H9 (cell line): ENCODE results near the gene GALNT5. TPM values are rescaled to one million over a fixed set of nuclear protein-coding genes. Genes with fewer than 3 reads are reported as not detected.

Experiments
- DNase-seq: peaks from one replicate; pipeline ENCODE4 v3.0.0-alpha.2; 2017
- H2AFZ ChIP-seq: one replicate; pipeline ENCODE4 v1.6.1; 2013; ENCODE audit warnings: mild to moderate bottlenecking, low read length, control low read depth, moderate library complexity
- H2AK5ac ChIP-seq: 2 replicates; pipeline ENCODE4 v1.6.1; 2013; ENCODE audit warnings: low read length, control low read depth, mixed read lengths; ENCODE audit not compliant: insufficient read length
- H2BK120ac ChIP-seq: one replicate; pipeline ENCODE4 v1.6.1; 2013; ENCODE audit warnings: low read depth, mild to moderate bottlenecking, low read length, control low read depth, inconsistent platforms; ENCODE audit not compliant: poor library complexity, severe bottlenecking
- H2BK12ac ChIP-seq: 2 replicates; pipeline ENCODE4 v1.6.1; 2013; ENCODE audit warnings: low read length, control low read depth, mixed read lengths, low read depth; ENCODE audit not compliant: insufficient read length
- H2BK15ac ChIP-seq: 2 replicates; pipeline ENCODE4 v1.6.1; 2013; ENCODE audit warnings: low read depth, low read length, control low read depth
- H2BK20ac ChIP-seq: one replicate; pipeline ENCODE4 v1.6.1; 2013; ENCODE audit warnings: low read depth, mild to moderate bottlenecking, low read length, control low read depth, inconsistent platforms; ENCODE audit not compliant: poor library complexity, severe bottlenecking
- H2BK5ac ChIP-seq: 2 replicates; pipeline ENCODE4 v1.6.1; 2013; ENCODE audit warnings: low read length, control low read depth, mixed read lengths; ENCODE audit not compliant: insufficient read length
- H3K14ac ChIP-seq: 2 replicates; pipeline ENCODE4 v1.6.1; 2013; ENCODE audit warnings: low read length, control low read depth; ENCODE audit not compliant: insufficient read depth
- H3K18ac ChIP-seq: 2 replicates; pipeline ENCODE4 v1.6.1; 2013; ENCODE audit warnings: low read depth, mild to moderate bottlenecking, mixed read lengths, low read length, control low read depth; ENCODE audit not compliant: insufficient read length
- H3K23ac ChIP-seq: 2 replicates; pipeline ENCODE4 v1.6.1; 2013; ENCODE audit warnings: low read length, control low read depth, mixed read lengths, low read depth; ENCODE audit not compliant: insufficient read length
- H3K23me2 ChIP-seq: 2 replicates; pipeline ENCODE4 v1.6.1; 2013; ENCODE audit warnings: low read depth, mild to moderate bottlenecking, mixed read lengths, low read length, control low read depth; ENCODE audit not compliant: insufficient read length, poor library complexity, severe bottlenecking
- H3K27ac ChIP-seq: 2 replicates; pipeline ENCODE4 v1.5.1; 2013; ENCODE audit warnings: low read length, control low read depth, mixed read lengths, low read depth; ENCODE audit not compliant: insufficient read length
- H3K27me3 ChIP-seq: 2 replicates; pipeline ENCODE4 v1.6.1; 2013; ENCODE audit warnings: low read length, control low read depth, inconsistent platforms; ENCODE audit not compliant: insufficient read depth
- H3K4ac ChIP-seq: 2 replicates; pipeline ENCODE4 v1.6.1; 2013; ENCODE audit warnings: low read depth, mild to moderate bottlenecking, control low read depth, inconsistent platforms, low read length, moderate library complexity
- H3K4me1 ChIP-seq: 2 replicates; pipeline ENCODE4 v1.6.1; 2013; ENCODE audit warnings: low read length, control low read depth, inconsistent platforms; ENCODE audit not compliant: insufficient read depth
- H3K4me2 ChIP-seq: 2 replicates; pipeline ENCODE4 v1.6.1; 2013; ENCODE audit warnings: low read length, control low read depth, mixed read lengths; ENCODE audit not compliant: insufficient read length, insufficient read depth
- H3K56ac ChIP-seq: 2 replicates; pipeline ENCODE4 v1.6.1; 2013; ENCODE audit warnings: low read depth, mild to moderate bottlenecking, mixed read lengths, low read length, control low read depth; ENCODE audit not compliant: insufficient read length
- H3K79me1 ChIP-seq: 2 replicates; pipeline ENCODE4 v1.6.1; 2013; ENCODE audit warnings: low read depth, mild to moderate bottlenecking, moderate library complexity, low read length, control low read depth, inconsistent platforms; ENCODE audit not compliant: insufficient read depth, poor library complexity, severe bottlenecking
- H3K79me2 ChIP-seq: 2 replicates; pipeline ENCODE4 v1.6.1; 2013; ENCODE audit warnings: low read length, control low read depth, inconsistent platforms; ENCODE audit not compliant: insufficient read depth
- H3K9ac ChIP-seq: 2 replicates; pipeline ENCODE4 v1.6.1; 2013; ENCODE audit warnings: low read length, control low read depth, mixed read lengths; ENCODE audit not compliant: insufficient read length; ENCODE audit errors: extremely low read depth
- H3K9me3 ChIP-seq: one replicate; pipeline ENCODE4 v1.6.1; 2013; ENCODE audit warnings: low read depth, low read length, inconsistent platforms; ENCODE audit not compliant: control insufficient read depth
- H3T11ph ChIP-seq: one replicate; pipeline ENCODE4 v1.6.1; 2013; ENCODE audit warnings: mild to moderate bottlenecking, low read length, control low read depth, inconsistent platforms
- H4K20me1 ChIP-seq: one replicate; pipeline ENCODE4 v1.6.1; 2013; ENCODE audit not compliant: control insufficient read depth, insufficient read length, insufficient read depth
- H4K5ac ChIP-seq: 2 replicates; pipeline ENCODE4 v1.6.1; 2013; ENCODE audit warnings: low read depth, mild to moderate bottlenecking, mixed read lengths, low read length, control low read depth; ENCODE audit not compliant: insufficient read length
- H4K8ac ChIP-seq: replicated peaks from 2 replicates; pipeline ENCODE4 v1.6.1; 2013; ENCODE audit warnings: low read length, control low read depth, mixed read lengths, low read depth; ENCODE audit not compliant: insufficient read length
- H4K91ac ChIP-seq: 2 replicates; pipeline ENCODE4 v1.6.1; 2013; ENCODE audit warnings: low read depth, mild to moderate bottlenecking, moderate library complexity, mixed read lengths, low read length, control low read depth; ENCODE audit not compliant: insufficient read length
- H3K27ac Mint-ChIP-seq, 3 experiments: 2 replicates in 2 of 3; 3 replicates in 1 of 3; pipeline ENCODE4 v1.8.0; 2020 to 2021; ENCODE audit warnings: mixed read lengths in 3 of 3, mild to moderate bottlenecking in 1 of 3, moderate library complexity in 1 of 3
- H3K27me3 Mint-ChIP-seq: 2 replicates; pipeline ENCODE4 v1.8.0; 2021; ENCODE audit warnings: low read depth, mild to moderate bottlenecking, moderate library complexity, mixed read lengths
- H3K36me3 Mint-ChIP-seq, 3 experiments: 2 replicates in 2 of 3; 3 replicates in 1 of 3; pipeline ENCODE4 v1.8.0; 2020 to 2021; ENCODE audit warnings: low read depth in 3 of 3, mixed read lengths in 3 of 3; ENCODE audit not compliant: insufficient read depth in 1 of 3
- H3K4me1 Mint-ChIP-seq, 2 experiments: 2 replicates each; pipeline ENCODE4 v1.8.0; 2020; ENCODE audit warnings: mixed read lengths in 2 of 2
- H3K4me3 Mint-ChIP-seq, 2 experiments: 2 replicates in 1 of 2; 3 replicates in 1 of 2; pipeline ENCODE4 v1.8.0; 2020 to 2021; ENCODE audit warnings: mild to moderate bottlenecking in 2 of 2, mixed read lengths in 2 of 2, moderate library complexity in 1 of 2
- H3K9me3 Mint-ChIP-seq, 2 experiments: 2 replicates in 1 of 2; 3 replicates in 1 of 2; pipeline ENCODE4 v1.8.0; 2020; ENCODE audit warnings: mild to moderate bottlenecking in 2 of 2, mixed read lengths in 2 of 2, moderate library complexity in 1 of 2
- WGBS: extraction: QIAGEN DNeasy Blood & Tissue Kit; methylation state at CpG from one replicate; pipeline ENCODE4 v1.1.7; 2013; ENCODE audit warnings: missing lambda C conversion rate, low lambda C conversion rate, mixed read lengths; ENCODE audit not compliant: insufficient read length; ENCODE audit errors: extremely low coverage; 5-methylcytosine and 5-hydroxymethylcytosine counted together
- total RNA-seq: library from RNA; stranded (reverse); gene quantifications from 2 replicates; pipeline ENCODE4 v1.2.1, GENCODE V29; 2021
- TF ChIP-seq, protein P1 (sequence below): fragments of 200-600 bp; sonication (generic); conservative IDR thresholded peaks from 3 replicates; pipeline ENCODE4 v1.8.0; 2021; ENCODE audit warnings: antibody characterized with exemption, mild to moderate bottlenecking

Gene GALNT5
- total RNA-seq, 1 experiment from 2014 or later, result 0.17 TPM

DNA sequence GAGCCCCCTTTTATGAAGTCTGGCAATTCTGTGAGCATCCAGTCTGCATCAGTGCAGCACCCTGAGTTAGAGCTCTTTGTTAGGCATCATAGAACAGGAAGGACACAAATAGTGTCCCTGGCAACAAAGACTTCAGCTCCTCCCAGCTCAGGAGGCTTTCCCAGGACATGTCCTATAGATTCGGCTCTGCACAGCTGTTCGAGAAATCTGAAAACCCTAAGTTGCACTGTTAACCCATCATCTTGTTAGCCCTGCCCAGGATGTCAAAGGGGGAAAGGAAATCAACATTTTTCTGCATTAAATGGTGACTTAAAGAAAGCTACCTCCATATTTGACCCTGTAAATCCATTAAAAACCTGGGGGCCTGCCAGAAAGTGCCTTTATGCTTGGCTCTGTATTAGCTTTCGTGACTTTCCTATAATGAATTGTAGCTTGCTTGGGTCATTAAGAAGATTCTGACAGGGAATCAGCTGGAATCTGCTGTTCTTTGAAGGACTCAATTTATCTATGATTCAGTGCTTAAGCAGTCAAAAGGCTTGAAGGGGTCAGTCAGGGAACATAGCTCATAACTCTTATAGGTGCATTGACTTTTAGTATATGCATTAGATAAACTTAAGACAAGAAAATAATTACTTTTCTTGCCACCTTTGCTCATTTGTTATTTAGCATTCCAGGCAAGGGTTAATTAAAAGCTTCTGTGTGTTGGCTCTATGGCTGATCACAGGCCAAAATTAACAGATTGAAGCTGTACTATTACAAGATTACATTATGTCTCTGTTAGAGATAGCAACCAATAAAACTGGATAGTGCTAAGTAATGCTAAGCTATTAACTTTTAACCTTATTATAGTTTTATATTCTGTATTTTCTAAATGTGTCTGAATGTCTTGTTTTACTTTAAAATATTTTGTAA lies 47.6 kb downstream of the GALNT5 start:
- Histone ChIP-seq H3K4ac (no peak overlapping the region), H4K8ac (no peak overlapping the region), H3K18ac (no peak overlapping the region), H2BK12ac (no peak overlapping the region), H3K9me3 (no peaks in the 10 kb centered on the region), H3K79me1 (no peaks in the 10 kb centered on the region), H2AFZ (no peak overlapping the region), H2BK5ac (no peak overlapping the region), H3K14ac (no peak overlapping the region), H3K4me1 (no peaks in the 10 kb centered on the region), H2BK20ac (peak overlapping the region; percentile 75), H2AK5ac (no peak overlapping the region), H4K5ac (no peak overlapping the region), H3K79me2 (no peaks in the 10 kb centered on the region), H2BK15ac (no peak overlapping the region), H4K20me1 (no peaks in the 10 kb centered on the region), H3K23ac (no peak overlapping the region), H3K23me2 (no peaks in the 10 kb centered on the region), H2BK120ac (no peak overlapping the region), H3T11ph (no peak overlapping the region), H3K9ac (no peak overlapping the region), H3K27me3 (no peaks in the 10 kb centered on the region), H3K56ac (no peak overlapping the region), H4K91ac (no peak overlapping the region), H3K4me2 (no peak overlapping the region), H3K27ac (no peak overlapping the region)
- TF ChIP-seq, protein P1, sequence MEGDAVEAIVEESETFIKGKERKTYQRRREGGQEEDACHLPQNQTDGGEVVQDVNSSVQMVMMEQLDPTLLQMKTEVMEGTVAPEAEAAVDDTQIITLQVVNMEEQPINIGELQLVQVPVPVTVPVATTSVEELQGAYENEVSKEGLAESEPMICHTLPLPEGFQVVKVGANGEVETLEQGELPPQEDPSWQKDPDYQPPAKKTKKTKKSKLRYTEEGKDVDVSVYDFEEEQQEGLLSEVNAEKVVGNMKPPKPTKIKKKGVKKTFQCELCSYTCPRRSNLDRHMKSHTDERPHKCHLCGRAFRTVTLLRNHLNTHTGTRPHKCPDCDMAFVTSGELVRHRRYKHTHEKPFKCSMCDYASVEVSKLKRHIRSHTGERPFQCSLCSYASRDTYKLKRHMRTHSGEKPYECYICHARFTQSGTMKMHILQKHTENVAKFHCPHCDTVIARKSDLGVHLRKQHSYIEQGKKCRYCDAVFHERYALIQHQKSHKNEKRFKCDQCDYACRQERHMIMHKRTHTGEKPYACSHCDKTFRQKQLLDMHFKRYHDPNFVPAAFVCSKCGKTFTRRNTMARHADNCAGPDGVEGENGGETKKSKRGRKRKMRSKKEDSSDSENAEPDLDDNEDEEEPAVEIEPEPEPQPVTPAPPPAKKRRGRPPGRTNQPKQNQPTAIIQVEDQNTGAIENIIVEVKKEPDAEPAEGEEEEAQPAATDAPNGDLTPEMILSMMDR, result no peak
- no peak for DNase-seq
- Mint-ChIP-seq H3K4me3 (no peak overlapping the region), H3K9me3 (no peaks in the 10 kb centered on the region), H3K36me3 (no peaks in the 10 kb centered on the region), H3K27me3 (no peaks in the 10 kb centered on the region; the same call in 1 of the 2 replicates), H3K4me1 (peaks cover 15 to 25% of the 10 kb centered on the region in 2 experiments), H3K27ac (no peak overlapping the region; a peak in 1 of 7 replicates)
- no CpG with 5 or more reads among the region's 3 CpGs for WGBS
